Hematopoietic multipotent progenitor cell treated with erythropoietin and hydrocortisone succinate and interleukin-3 and kit ligand, for 6 days (in vitro differentiated cells): ENCODE measurements around the gene FBXL15.
A peak's percentile ranks its signal among the peaks of the same experiment; 100 is the strongest.

Experiments used
- DNase-seq: peaks from one replicate; pipeline ENCODE4 v3.0.0-alpha.2; 2015

The FBXL15 gene

DNA sequence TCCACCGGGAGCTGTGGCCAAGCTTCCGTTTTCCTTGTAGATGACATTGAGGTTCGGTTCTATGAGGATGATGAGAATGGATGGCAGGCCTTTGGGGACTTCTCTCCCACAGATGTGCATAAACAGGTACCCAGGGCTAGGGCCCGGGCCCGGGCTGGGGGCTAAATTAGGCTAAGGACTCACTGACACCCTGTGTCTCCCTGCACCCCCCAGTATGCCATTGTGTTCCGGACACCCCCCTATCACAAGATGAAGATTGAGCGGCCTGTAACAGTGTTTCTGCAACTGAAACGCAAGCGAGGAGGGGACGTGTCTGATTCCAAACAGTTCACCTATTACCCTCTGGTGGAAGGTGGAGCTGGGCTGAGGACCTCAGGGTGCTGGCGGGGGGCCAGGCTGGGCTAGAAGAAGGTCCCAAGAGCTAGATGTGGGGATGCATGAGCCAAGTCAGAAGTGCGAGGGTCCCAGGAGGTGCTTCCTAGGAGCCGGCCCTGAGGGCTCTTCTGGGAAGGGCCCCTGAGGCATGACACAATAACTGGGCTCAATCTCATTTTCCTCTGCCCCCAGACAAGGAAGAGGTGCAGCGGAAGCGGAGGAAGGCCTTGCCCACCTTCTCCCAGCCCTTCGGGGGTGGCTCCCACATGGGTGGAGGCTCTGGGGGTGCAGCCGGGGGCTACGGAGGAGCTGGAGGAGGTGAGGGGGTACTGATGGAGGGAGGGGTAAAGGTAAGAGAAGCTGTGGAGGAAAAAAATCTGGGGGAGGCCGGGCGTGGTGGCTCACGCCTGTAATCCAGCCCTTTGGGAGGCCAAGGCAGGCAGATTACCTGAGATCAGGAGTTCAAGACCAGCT lies 22.2 kb upstream of the FBXL15 start:
- DNase-seq, result no peak

DNA sequence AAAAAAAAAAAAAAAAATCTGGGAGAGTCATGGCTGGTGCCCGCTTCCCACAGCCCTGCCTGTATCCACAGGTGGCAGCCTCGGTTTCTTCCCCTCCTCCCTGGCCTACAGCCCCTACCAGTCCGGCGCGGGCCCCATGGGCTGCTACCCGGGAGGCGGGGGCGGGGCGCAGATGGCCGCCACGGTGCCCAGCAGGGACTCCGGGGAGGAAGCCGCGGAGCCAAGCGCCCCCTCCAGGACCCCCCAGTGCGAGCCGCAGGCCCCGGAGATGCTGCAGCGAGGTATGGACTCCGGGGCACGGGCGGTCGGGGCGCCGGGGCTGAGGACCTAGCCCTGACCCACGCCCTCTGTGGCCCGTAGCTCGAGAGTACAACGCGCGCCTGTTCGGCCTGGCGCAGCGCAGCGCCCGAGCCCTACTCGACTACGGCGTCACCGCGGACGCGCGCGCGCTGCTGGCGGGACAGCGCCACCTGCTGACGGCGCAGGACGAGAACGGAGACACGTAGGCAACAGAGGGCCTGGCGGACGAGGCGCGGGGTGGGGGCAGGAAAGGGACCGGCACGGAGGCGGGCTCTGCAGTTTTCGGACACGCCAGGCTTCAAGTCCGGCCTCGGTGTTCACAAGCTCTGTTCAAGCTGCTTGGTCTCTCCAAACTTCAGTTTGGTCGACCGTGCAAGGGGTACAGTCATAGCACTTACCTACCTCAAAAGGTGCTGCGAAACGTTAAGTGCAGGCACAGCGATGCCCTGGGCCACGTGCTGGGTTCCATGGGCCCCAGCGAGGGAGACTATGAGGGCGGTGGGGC lies 21.2 kb upstream of the FBXL15 start:
- peak; percentile 89 for DNase-seq

DNA sequence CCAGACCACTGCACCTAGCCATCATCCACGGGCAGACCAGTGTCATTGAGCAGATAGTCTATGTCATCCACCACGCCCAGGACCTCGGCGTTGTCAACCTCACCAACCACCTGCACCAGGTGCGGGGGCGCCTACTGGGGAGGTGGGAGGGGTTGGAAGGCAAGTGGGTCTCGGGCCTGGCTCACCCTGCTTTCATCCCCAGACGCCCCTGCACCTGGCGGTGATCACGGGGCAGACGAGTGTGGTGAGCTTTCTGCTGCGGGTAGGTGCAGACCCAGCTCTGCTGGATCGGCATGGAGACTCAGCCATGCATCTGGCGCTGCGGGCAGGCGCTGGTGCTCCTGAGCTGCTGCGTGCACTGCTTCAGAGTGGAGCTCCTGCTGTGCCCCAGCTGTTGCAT lies 20.6 kb upstream of the FBXL15 start:
- DNase-seq, result no peak

DNA sequence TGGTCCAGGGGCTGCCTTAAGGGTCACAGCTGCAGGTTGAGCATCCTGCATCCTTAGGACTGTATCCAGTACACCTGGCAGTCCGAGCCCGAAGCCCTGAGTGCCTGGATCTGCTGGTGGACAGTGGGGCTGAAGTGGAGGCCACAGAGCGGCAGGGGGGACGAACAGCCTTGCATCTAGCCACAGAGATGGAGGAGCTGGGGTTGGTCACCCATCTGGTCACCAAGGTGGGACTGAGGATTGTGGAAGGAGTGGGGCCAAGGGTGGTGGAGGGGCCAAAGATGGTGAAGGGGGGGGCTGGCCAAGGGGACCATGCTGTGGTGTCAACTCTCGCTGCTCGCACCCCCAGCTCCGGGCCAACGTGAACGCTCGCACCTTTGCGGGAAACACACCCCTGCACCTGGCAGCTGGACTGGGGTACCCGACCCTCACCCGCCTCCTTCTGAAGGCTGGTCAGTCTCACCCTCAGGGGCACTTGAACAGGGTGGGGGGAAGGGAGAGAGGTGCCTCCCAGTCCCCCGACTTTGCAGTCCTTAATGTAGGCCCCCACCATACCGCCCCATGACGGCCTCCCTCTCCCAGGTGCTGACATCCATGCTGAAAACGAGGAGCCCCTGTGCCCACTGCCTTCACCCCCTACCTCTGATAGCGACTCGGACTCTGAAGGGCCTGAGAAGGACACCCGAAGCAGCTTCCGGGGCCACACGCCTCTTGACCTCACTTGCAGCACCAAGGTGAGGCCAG lies 19.9 kb upstream of the FBXL15 start:
- no peak for DNase-seq

DNA sequence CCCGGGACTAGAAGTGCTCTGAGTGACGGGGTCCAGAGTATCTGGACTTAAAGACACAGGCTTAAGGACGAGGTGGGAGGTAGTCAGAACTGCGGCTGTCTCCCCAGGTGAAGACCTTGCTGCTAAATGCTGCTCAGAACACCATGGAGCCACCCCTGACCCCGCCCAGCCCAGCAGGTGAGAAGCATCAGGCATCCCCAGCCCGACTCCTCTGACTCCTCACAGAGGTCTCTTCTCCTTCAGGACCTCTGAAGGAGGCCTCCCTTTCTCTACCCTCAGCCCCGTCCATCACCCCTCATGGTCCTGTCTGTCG lies 19.3 kb upstream of the FBXL15 start:
- DNase-seq, result no peak

DNA sequence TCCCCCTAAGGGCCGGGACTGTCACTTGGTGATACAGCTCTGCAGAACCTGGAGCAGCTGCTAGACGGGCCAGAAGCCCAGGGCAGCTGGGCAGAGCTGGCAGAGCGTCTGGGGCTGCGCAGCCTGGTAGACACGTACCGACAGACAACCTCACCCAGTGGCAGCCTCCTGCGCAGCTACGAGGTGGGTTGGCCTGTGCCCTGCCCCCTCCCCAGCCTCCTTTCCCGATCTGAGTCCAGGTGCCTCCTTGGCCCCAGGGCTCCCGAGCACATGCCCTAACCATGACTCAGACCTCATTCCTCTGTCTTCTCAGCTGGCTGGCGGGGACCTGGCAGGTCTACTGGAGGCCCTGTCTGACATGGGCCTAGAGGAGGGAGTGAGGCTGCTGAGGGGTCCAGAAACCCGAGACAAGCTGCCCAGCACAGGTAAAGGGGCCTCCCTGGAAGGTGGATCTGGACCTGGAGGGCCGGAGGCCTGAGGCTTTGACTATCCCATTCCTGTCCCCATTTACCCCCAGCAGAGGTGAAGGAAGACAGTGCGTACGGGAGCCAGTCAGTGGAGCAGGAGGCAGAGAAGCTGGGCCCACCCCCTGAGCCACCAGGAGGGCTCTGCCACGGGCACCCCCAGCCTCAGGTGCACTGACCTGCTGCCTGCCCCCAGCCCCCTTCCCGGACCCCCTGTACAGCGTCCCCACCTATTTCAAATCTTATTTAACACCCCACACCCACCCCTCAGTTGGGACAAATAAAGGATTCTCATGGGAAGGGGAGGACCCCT lies 18.7 kb upstream of the FBXL15 start:
- no peak for DNase-seq

DNA sequence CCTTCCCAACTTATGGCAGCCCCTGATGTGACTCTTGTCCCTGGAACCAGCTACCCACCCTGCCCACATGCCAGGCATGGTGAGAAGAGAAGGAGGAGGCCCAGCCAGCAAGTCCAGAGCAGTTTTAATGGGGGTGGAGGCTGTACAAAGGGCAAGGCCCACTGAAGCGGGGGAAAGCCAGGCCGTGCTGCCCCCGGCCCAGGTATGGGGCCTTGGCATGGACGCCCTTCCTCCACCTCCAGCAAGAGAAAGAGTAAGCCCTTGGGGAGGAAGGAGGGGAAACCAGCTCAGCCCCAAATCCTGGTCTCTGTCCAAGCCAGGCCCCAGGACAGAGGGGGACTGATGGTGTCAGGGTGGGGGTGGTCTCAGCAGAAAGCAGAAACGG lies 18.1 kb upstream of the FBXL15 start:
- no peak for DNase-seq

DNA sequence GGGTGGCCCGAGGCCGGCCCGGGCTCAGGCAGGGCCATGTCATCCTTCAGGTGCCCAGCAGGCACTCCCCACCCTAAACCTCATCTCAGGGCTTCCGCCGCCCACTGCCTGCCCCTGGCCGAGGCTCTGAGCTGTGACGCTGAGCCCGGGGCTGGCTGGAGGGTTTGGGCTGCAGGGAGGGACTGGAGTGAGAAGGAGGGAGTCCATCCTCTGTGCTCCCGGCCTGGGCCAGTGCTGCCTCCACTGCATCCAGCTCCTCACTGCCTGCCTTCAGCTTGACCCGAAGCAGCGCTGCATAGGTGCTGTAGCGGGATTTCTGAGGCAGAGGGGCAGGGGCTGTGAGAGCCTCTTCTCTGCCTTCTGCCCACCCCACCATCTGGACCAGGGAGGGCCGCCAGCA lies 17.5 kb upstream of the FBXL15 start:
- DNase-seq, result no peak

DNA sequence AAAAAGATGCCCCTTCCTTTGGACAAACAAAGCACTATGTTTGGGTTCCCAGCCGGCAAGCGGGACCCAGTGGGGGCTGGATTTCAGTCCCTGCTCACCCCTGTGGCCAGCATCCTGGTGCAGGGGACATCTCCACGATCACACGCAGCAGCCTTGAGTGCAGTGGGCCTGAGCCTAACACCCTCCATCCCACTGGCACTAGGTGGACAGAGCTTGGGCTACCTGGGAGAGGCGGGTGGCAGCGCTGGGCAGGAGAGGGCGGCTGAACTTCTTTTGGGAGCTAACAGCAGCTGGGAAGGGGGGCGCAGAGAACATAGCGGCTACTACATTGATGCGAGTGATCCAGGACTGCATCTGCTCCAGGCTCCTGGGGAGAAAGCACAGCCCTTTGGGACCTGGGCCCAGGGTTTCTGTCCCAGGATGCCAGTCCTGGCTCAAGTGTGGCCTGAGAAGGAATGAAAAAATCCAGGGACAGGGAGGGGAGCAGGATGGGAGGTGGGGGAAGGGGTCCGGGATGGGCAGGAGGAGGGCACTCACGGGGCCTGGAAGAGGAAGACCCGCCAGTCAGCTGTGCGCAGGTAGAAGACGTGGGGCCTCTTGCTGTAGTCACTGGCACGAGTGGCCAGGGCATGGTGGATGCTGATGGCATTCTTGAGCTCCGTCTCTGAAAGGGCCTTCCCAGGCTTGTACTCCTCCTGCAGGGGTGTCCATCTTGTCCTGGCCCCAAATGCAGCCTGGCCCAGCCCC lies 16.1 kb upstream of the FBXL15 start:
- DNase-seq, result no peak

DNA sequence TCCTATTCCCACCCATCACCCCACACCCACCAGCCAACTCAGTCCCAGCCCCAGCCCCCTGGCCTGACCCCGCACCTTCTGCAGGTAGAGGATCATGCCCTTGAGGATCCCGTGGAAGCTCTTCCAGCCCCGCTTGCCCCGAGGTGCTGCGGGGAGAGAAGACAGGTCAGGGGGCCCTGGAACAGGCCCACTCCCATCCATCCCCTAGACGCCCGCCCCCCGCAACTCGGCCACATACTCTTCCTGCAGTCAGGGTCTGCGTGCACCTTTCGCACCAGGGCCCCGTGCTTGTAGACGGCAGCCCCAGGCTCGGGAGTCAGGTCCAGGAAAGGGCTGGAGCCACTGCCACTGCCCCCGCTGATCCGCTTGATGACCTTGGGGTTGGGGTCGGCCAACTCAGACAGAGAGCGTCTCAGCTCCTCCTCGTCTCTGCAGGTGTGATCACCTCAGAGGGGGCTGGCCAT lies 15.5 kb upstream of the FBXL15 start:
- no peak for DNase-seq

DNA sequence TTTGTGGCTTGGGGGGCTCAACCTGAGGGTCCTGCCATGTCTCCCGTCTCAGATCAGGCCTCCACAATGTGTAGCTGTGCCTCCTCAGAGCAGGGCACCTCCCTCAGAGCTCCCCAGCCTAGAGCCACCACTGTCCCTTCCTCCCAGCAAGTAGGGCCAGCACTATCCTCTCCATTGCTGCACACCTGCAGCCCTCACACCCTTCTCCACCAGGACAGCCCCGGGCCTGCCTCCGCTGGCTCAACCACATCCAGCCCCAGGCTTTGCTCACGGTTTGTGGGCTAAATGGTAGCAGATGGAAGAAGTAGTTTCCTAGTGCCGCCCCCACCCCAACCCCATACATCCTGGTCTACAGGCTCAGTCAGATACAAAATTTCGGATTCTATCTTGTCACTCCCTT lies 15.0 kb upstream of the FBXL15 start:
- no peak for DNase-seq

DNA sequence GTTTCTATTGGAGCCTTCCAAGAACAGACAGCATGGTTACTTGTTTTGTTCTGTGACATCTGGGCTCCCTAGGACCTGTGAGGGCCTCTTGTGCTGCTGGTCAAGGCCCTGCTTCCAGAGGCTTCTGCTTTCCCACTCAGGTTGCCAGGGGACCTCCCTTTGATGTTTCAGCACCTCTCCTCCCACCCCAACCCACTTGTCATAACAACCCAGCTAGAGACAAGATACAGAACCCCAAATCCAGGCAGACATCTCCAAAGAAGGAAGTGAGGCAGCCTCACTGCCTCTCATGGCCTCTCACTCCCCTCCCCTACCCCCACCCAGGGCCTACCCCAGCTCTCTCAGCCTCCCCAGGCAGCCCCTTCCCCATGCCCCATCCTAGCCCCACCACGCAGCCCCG lies 13.8 kb upstream of the FBXL15 start:
- no peak for DNase-seq

DNA sequence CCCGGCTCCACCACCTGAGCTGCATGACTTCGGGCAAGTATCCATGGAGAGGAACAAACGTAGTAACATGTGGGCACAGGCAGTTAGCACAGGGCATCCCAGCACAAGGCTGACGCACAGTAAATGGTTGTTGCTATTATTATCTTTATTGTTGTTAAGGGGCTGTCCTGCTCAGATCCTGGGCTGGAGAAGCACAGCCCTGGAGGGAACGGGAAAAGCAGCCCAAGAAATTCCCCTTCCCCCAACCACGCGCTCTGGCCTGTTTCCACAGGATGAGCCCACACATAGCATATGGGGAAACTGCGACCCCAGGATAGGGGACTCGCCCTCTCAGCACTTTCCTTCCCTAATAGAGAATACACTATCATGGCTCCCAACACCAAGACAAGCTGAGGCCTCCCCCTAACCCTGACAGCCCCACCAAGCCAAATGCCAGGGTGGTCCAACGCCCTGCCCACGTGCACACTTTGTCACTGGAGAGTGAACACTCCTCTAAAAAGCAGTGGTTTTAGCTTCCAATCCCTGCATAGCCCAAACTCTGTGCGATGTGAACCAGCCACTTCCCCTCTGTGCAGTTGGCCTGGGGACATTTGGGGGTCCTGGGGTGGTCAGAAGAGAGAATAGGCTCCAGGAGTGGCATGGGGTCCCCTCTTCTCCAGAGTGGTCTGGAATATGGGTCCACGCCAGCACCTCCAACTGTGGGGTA lies 13.1 kb upstream of the FBXL15 start:
- DNase-seq, result no peak

DNA sequence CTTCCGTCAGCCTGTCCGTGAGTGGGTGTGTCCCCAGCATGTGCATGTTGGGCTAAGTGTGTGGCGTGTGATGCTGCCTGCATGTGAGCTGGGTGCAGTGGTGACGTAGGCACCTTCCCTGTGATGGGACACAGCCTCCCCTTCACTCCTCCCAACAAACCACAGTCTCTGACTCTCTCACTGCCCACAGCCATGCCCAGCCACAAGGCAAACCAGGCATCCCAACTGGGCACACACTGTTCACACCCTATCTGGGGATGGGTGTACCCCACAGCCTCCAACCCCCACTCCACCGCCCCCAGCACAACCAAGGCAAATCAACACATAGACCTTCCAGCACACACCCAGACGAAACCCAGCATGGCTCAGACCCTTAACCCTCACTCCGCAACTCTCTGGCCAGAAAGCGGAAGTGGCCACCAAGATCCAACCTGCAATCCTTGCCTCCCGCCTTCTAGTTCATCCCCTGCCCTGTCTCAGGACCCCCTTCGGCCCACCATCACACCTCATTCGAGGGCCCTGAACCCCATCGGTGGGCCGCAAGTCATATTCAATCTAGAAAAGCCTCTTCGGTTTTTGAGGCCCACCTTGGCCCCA lies 12.4 kb upstream of the FBXL15 start:
- DNase-seq, result no peak

DNA sequence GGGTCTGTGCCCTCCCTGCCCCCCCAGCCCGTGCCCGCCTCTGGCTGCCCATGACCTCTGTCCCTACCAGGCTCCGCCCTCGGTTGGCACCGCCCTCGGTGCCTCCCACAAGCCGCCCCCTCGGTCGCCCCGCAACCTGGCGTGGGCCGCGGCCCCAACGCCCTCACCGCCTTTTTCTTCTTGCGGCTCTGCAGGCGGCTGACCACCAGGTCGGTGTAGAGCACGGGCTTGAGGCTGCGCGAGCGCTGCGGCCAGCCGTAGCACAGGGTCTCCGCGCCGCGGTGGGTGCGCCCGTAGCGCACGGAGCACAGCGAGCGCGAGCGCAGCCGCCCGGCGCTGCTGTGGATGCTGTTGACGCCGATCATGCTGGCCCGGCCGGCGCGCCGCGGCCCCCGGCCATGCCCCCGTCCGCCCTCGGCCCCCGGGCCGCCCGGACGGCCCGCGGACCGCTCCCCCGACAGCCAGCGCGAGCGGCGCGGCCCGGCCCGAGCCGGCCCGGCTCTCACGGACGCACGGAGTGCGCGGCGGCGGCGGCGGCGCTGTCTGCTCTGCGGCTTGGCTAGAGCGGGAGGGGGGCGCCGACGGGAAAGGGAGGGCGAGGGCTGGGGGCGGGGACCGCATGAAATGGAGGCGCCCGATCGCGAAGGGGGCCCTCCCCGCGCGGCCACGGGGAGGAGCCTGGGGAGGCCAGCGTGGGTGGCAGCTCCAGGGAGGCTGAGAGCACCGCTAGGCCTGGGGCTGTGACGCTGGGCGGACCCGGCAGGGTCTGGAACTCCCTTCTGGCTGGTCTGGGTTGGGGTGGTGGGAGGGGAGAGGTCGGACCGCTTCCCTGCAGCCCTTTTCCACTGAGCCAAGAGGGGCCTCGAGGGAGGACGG lies 11.7 kb upstream of the FBXL15 start:
- no peak for DNase-seq

DNA sequence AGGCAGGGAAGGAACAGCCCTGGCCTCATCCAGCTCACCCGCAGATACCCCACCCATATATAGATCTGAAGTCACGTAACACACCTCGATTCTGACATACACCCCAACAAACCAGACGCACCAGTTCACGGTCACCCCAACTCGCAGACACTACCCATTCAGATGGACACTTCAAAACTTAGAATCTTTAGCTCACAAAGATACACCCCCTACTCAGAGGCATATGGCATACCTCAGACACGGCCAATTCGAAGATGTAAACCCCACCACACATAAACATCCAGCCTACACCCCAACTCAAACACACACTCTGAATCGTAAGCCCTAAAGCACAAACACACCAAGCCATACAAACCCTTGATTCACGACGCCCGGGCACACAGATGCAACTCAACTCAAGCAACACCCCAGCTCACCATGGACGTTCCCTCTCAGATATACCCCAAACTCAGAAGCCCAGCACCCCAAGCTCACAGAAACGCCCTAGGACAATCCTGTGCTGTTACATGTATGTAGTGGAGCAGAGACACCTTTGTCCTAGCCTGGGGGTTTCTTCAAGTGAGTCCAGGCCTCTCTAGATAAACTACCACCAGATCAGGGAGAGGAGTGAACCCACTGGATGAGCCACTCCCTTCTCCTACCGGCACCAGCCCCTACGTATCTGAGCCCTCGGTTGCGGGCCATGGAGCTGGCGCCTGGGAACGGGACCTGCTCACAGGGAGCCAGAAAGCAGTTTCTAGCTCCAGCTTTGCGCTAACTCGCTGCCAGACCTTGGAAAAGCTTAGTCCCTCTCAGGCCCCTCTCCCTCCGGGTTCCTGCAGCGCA lies 10.8 kb upstream of the FBXL15 start:
- DNase-seq, result no peak

DNA sequence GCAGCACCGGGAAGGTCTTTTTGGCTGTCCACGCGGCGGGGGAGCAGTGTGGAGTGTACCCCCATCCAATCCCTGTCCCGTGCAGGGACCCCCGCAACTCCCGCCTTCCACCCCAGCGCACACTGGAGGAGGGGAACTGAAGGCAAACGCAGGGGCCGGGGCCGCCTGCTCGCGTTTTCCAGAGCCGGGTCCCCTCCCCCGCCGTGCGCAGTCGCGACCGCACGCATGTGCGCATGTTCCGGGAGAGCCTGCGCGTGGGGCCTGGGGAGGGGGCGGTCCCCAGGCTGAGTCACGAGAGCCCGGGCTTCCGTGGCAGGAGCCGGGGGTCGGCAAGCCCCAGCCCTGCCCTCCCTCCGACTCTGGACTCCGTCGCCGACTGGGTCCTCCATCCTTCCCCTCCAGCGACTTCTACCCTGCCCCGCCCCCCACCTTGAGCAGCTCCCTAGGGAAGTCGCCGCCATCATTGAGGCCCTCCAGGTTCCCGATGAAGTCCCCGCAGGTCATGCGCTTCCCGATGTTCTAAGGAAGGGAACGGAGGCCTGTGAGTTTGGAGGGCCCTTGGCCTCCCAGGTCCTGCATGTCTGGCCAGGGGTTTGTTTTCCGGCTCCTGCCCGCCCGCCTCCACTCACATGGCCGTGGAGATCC lies 10.1 kb upstream of the FBXL15 start:
- no peak for DNase-seq
